H9 (cell line): ENCODE data around the gene GPR180. TPM values are rescaled to one million over a fixed set of nuclear protein-coding genes. Genes with fewer than 3 reads are reported as not detected.

Experiments
- DNase-seq: peaks from one replicate; pipeline ENCODE4 v3.0.0-alpha.2; 2017
- H2AFZ ChIP-seq: one replicate; pipeline ENCODE4 v1.6.1; 2013; ENCODE audit warnings: mild to moderate bottlenecking, low read length, control low read depth, moderate library complexity
- H2AK5ac ChIP-seq: 2 replicates; pipeline ENCODE4 v1.6.1; 2013; ENCODE audit warnings: low read length, control low read depth, mixed read lengths; ENCODE audit not compliant: insufficient read length
- H2BK120ac ChIP-seq: one replicate; pipeline ENCODE4 v1.6.1; 2013; ENCODE audit warnings: low read depth, mild to moderate bottlenecking, low read length, control low read depth, inconsistent platforms; ENCODE audit not compliant: poor library complexity, severe bottlenecking
- H2BK12ac ChIP-seq: 2 replicates; pipeline ENCODE4 v1.6.1; 2013; ENCODE audit warnings: low read length, control low read depth, mixed read lengths, low read depth; ENCODE audit not compliant: insufficient read length
- H2BK15ac ChIP-seq: 2 replicates; pipeline ENCODE4 v1.6.1; 2013; ENCODE audit warnings: low read depth, low read length, control low read depth
- H2BK20ac ChIP-seq: one replicate; pipeline ENCODE4 v1.6.1; 2013; ENCODE audit warnings: low read depth, mild to moderate bottlenecking, low read length, control low read depth, inconsistent platforms; ENCODE audit not compliant: poor library complexity, severe bottlenecking
- H2BK5ac ChIP-seq: 2 replicates; pipeline ENCODE4 v1.6.1; 2013; ENCODE audit warnings: low read length, control low read depth, mixed read lengths; ENCODE audit not compliant: insufficient read length
- H3K14ac ChIP-seq: 2 replicates; pipeline ENCODE4 v1.6.1; 2013; ENCODE audit warnings: low read length, control low read depth; ENCODE audit not compliant: insufficient read depth
- H3K18ac ChIP-seq: 2 replicates; pipeline ENCODE4 v1.6.1; 2013; ENCODE audit warnings: low read depth, mild to moderate bottlenecking, mixed read lengths, low read length, control low read depth; ENCODE audit not compliant: insufficient read length
- H3K23ac ChIP-seq: 2 replicates; pipeline ENCODE4 v1.6.1; 2013; ENCODE audit warnings: low read length, control low read depth, mixed read lengths, low read depth; ENCODE audit not compliant: insufficient read length
- H3K23me2 ChIP-seq: 2 replicates; pipeline ENCODE4 v1.6.1; 2013; ENCODE audit warnings: low read depth, mild to moderate bottlenecking, mixed read lengths, low read length, control low read depth; ENCODE audit not compliant: insufficient read length, poor library complexity, severe bottlenecking
- H3K27ac ChIP-seq: 2 replicates; pipeline ENCODE4 v1.5.1; 2013; ENCODE audit warnings: low read length, control low read depth, mixed read lengths, low read depth; ENCODE audit not compliant: insufficient read length
- H3K27me3 ChIP-seq: 2 replicates; pipeline ENCODE4 v1.6.1; 2013; ENCODE audit warnings: low read length, control low read depth, inconsistent platforms; ENCODE audit not compliant: insufficient read depth
- H3K4ac ChIP-seq: 2 replicates; pipeline ENCODE4 v1.6.1; 2013; ENCODE audit warnings: low read depth, mild to moderate bottlenecking, control low read depth, inconsistent platforms, low read length, moderate library complexity
- H3K4me1 ChIP-seq: 2 replicates; pipeline ENCODE4 v1.6.1; 2013; ENCODE audit warnings: low read length, control low read depth, inconsistent platforms; ENCODE audit not compliant: insufficient read depth
- H3K4me2 ChIP-seq: 2 replicates; pipeline ENCODE4 v1.6.1; 2013; ENCODE audit warnings: low read length, control low read depth, mixed read lengths; ENCODE audit not compliant: insufficient read length, insufficient read depth
- H3K56ac ChIP-seq: 2 replicates; pipeline ENCODE4 v1.6.1; 2013; ENCODE audit warnings: low read depth, mild to moderate bottlenecking, mixed read lengths, low read length, control low read depth; ENCODE audit not compliant: insufficient read length
- H3K79me1 ChIP-seq: 2 replicates; pipeline ENCODE4 v1.6.1; 2013; ENCODE audit warnings: low read depth, mild to moderate bottlenecking, moderate library complexity, low read length, control low read depth, inconsistent platforms; ENCODE audit not compliant: insufficient read depth, poor library complexity, severe bottlenecking
- H3K79me2 ChIP-seq: 2 replicates; pipeline ENCODE4 v1.6.1; 2013; ENCODE audit warnings: low read length, control low read depth, inconsistent platforms; ENCODE audit not compliant: insufficient read depth
- H3K9ac ChIP-seq: 2 replicates; pipeline ENCODE4 v1.6.1; 2013; ENCODE audit warnings: low read length, control low read depth, mixed read lengths; ENCODE audit not compliant: insufficient read length; ENCODE audit errors: extremely low read depth
- H3K9me3 ChIP-seq: one replicate; pipeline ENCODE4 v1.6.1; 2013; ENCODE audit warnings: low read depth, low read length, inconsistent platforms; ENCODE audit not compliant: control insufficient read depth
- H3T11ph ChIP-seq: one replicate; pipeline ENCODE4 v1.6.1; 2013; ENCODE audit warnings: mild to moderate bottlenecking, low read length, control low read depth, inconsistent platforms
- H4K20me1 ChIP-seq: one replicate; pipeline ENCODE4 v1.6.1; 2013; ENCODE audit not compliant: control insufficient read depth, insufficient read length, insufficient read depth
- H4K5ac ChIP-seq: 2 replicates; pipeline ENCODE4 v1.6.1; 2013; ENCODE audit warnings: low read depth, mild to moderate bottlenecking, mixed read lengths, low read length, control low read depth; ENCODE audit not compliant: insufficient read length
- H4K8ac ChIP-seq: replicated peaks from 2 replicates; pipeline ENCODE4 v1.6.1; 2013; ENCODE audit warnings: low read length, control low read depth, mixed read lengths, low read depth; ENCODE audit not compliant: insufficient read length
- H4K91ac ChIP-seq: 2 replicates; pipeline ENCODE4 v1.6.1; 2013; ENCODE audit warnings: low read depth, mild to moderate bottlenecking, moderate library complexity, mixed read lengths, low read length, control low read depth; ENCODE audit not compliant: insufficient read length
- H3K27ac Mint-ChIP-seq, 3 experiments: 2 replicates in 2 of 3; 3 replicates in 1 of 3; pipeline ENCODE4 v1.8.0; 2020 to 2021; ENCODE audit warnings: mixed read lengths in 3 of 3, mild to moderate bottlenecking in 1 of 3, moderate library complexity in 1 of 3
- H3K27me3 Mint-ChIP-seq: 2 replicates; pipeline ENCODE4 v1.8.0; 2021; ENCODE audit warnings: low read depth, mild to moderate bottlenecking, moderate library complexity, mixed read lengths
- H3K36me3 Mint-ChIP-seq, 3 experiments: 2 replicates in 2 of 3; 3 replicates in 1 of 3; pipeline ENCODE4 v1.8.0; 2020 to 2021; ENCODE audit warnings: low read depth in 3 of 3, mixed read lengths in 3 of 3; ENCODE audit not compliant: insufficient read depth in 1 of 3
- H3K4me1 Mint-ChIP-seq, 2 experiments: 2 replicates each; pipeline ENCODE4 v1.8.0; 2020; ENCODE audit warnings: mixed read lengths in 2 of 2
- H3K4me3 Mint-ChIP-seq, 2 experiments: 2 replicates in 1 of 2; 3 replicates in 1 of 2; pipeline ENCODE4 v1.8.0; 2020 to 2021; ENCODE audit warnings: mild to moderate bottlenecking in 2 of 2, mixed read lengths in 2 of 2, moderate library complexity in 1 of 2
- H3K9me3 Mint-ChIP-seq, 2 experiments: 2 replicates in 1 of 2; 3 replicates in 1 of 2; pipeline ENCODE4 v1.8.0; 2020; ENCODE audit warnings: mild to moderate bottlenecking in 2 of 2, mixed read lengths in 2 of 2, moderate library complexity in 1 of 2
- WGBS: extraction: QIAGEN DNeasy Blood & Tissue Kit; methylation state at CpG from one replicate; pipeline ENCODE4 v1.1.7; 2013; ENCODE audit warnings: missing lambda C conversion rate, low lambda C conversion rate, mixed read lengths; ENCODE audit not compliant: insufficient read length; ENCODE audit errors: extremely low coverage; 5-methylcytosine and 5-hydroxymethylcytosine counted together
- long read RNA-seq: library from polyadenylated mRNA; unstranded; transcript quantifications from one replicate; pipeline ENCODE4 v2.0.0, GENCODE V29; 2020
- total RNA-seq: library from RNA; stranded (reverse); gene quantifications from 2 replicates; pipeline ENCODE4 v1.2.1, GENCODE V29; 2021
- TF ChIP-seq, protein P1 (sequence below): fragments of 200-600 bp; sonication (generic); conservative IDR thresholded peaks from 3 replicates; pipeline ENCODE4 v1.8.0; 2021; ENCODE audit warnings: antibody characterized with exemption, mild to moderate bottlenecking

The GPR180 gene
- 5.1 and 5.5 TPM in 2 replicates for total RNA-seq
- long read RNA-seq, full-length matches to known transcripts = 56 of 80 reads
- long read RNA-seq, partial matches to known transcripts = 0 of 80 reads
- long read RNA-seq, other reads (novel, unspliced or antisense) = 24 of 80 reads

DNA sequence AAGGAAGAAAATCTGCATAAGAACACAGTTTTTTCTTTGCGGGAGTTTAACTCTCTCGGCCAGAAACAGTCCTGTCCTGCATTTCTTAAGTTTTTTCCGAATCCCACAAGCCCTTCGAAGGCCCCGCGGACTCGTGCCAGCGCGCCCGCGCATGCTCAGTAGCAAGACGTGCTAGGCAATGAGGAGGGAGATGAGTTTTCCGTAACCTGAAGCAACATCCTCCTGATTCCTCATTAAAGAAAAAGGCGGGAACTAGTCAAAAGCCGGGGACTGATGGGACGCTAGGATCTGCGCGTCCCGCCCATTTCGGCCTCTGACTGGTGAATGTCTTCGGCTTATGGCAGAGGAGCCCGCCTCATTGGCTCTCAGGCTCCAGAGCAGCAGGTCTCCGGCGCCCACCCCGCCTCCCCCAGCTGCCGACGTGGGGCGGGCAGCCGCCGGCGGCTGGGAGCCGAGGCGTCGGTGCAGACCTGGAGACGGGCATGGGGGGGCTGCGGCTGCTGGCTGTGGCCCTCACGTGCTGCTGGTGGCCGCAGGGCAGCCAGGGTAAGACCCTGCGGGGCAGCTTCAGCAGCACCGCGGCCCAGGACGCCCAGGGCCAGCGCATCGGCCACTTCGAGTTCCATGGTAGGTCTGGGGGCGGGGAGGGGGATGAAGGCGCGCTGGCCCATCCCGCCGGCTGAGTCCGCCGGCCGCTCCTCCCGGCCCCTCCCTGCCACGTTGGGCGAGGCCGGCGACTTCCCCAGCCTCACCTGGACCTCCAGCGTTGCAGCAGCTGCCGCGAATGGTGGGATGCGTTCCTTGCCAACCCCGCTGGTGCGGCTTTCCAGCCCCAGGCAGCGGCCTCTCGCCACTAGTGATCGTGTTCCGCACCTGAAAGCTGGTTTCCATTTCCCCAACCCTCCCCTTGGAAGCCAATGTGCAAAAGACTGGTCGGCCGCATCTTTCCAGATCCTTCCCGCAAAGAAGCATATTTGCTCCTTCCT, at the start of gene GPR180:
Gene GPR180 (plus strand): TSS at position 412 of the 986 bp plus-strand sequence. CDS start 71 bp downstream, at position 483.
- Histone ChIP-seq H3K23ac (no peak within 1 kb of the TSS), H3K4me2 (peak within 1 kb of the TSS; percentile 48), H2AK5ac (no peak within 1 kb of the TSS), H4K8ac (no peak within 1 kb of the TSS), H3K79me1 (no peaks in the 10 kb centered on the region), H4K20me1 (no peaks in the 10 kb centered on the region), H2BK20ac (no peak within 1 kb of the TSS), H3K9me3 (peaks cover 7% of the 10 kb centered on the region), H3K18ac (peak within 1 kb of the TSS; percentile 95), H3K9ac (peak within 1 kb of the TSS; percentile 74), H3K23me2 (no peaks in the 10 kb centered on the region), H3K4me1 (no peaks in the 10 kb centered on the region), H2AFZ (no peak within 1 kb of the TSS), H3K27me3 (no peaks in the 10 kb centered on the region; the same call in 1 of the 2 replicates), H3K14ac (peak within 1 kb of the TSS; percentile 97), H2BK12ac (no peak within 1 kb of the TSS), H3K79me2 (peaks cover 2% of the 10 kb centered on the region; the same call in 1 of the 2 replicates), H3K4ac (no peak within 1 kb of the TSS; the same call in 1 of the 2 replicates), H2BK120ac (no peak within 1 kb of the TSS), H2BK15ac (no peak within 1 kb of the TSS), H3K56ac (no peak within 1 kb of the TSS), H4K5ac (no peak within 1 kb of the TSS), H3K27ac (no peak within 1 kb of the TSS), H3T11ph (no peak within 1 kb of the TSS), H4K91ac (no peak within 1 kb of the TSS), H2BK5ac (no peak within 1 kb of the TSS)
- peak within 1 kb of the TSS; percentile 89 to 91 for H3K4me3 Mint-ChIP-seq
- H3K4me1 Mint-ChIP-seq = peaks cover 7 to 11% of the 10 kb centered on the region in 2 experiments
- no CpG with 5 or more reads among the region's 71 CpGs for WGBS
- H3K27me3 Mint-ChIP-seq = peaks cover 17% of the 10 kb centered on the region
- peak; percentile 99 for DNase-seq
- peaks cover 11 to 16% of the 10 kb centered on the region in 2 experiments for H3K9me3 Mint-ChIP-seq
- peaks cover 9 to 21% (median 18%) of the 10 kb centered on the region in 3 experiments for H3K36me3 Mint-ChIP-seq
- TF ChIP-seq, protein P1, sequence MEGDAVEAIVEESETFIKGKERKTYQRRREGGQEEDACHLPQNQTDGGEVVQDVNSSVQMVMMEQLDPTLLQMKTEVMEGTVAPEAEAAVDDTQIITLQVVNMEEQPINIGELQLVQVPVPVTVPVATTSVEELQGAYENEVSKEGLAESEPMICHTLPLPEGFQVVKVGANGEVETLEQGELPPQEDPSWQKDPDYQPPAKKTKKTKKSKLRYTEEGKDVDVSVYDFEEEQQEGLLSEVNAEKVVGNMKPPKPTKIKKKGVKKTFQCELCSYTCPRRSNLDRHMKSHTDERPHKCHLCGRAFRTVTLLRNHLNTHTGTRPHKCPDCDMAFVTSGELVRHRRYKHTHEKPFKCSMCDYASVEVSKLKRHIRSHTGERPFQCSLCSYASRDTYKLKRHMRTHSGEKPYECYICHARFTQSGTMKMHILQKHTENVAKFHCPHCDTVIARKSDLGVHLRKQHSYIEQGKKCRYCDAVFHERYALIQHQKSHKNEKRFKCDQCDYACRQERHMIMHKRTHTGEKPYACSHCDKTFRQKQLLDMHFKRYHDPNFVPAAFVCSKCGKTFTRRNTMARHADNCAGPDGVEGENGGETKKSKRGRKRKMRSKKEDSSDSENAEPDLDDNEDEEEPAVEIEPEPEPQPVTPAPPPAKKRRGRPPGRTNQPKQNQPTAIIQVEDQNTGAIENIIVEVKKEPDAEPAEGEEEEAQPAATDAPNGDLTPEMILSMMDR = no peak
- peak within 1 kb of the TSS in 2 of 3 experiments; percentile 94 to 97; a peak in 4 of 7 replicates for H3K27ac Mint-ChIP-seq
